Activated naive CD4-positive, alpha-beta T cell treated with anti-CD3 and anti-CD28 coated beads, Interleukin-2, amount 50 U/mL, for 16 hours (primary cell): ENCODE measurements around the gene BROX.

Experiments used
- DNase-seq: peaks from one replicate; pipeline ENCODE4 v3.0.0-alpha.2; 2020

BROX gene

GRCh38 chr1:222781251-222781650 is 68.9 kb downstream of the BROX start:
- DNase-seq: no peak

- DNase-seq: no peak
Measured at GRCh38 chr1:222783051-222783450, 70.7 kb downstream of the BROX start.

GRCh38 chr1:222784371-222784770 is 72.0 kb downstream of the BROX start:
- DNase-seq: no peak
